Endometrial microvascular endothelial cells (primary cell): ENCODE results near the gene OR2J2. TPM values are rescaled to one million over a fixed set of nuclear protein-coding genes. Genes with fewer than 3 reads are reported as not detected.
"Not testable (repeated sequence)": the region's sequence is repeated elsewhere in the genome, so short reads cannot be mapped to it uniquely, and the experiment has no call there.

Experiments used
- in situ Hi-C: cut with HindIII; loops from 2 replicates; pipeline ENCODE4 v1.10.0; 2017; ENCODE audit warnings: low sequenced_read_pairs, low pct_unique_long_range_greater_than_20kb; ENCODE audit errors: inconsistent ontology term
- total RNA-seq: library from RNA; depleted of rRNA; stranded (reverse); fragments of >200 nt; gene quantifications from one replicate; pipeline ENCODE4 v1.2.3, GENCODE V29; 2015; ENCODE audit errors: inconsistent ontology term

Gene OR2J2
- total RNA-seq: not detected

DNA sequence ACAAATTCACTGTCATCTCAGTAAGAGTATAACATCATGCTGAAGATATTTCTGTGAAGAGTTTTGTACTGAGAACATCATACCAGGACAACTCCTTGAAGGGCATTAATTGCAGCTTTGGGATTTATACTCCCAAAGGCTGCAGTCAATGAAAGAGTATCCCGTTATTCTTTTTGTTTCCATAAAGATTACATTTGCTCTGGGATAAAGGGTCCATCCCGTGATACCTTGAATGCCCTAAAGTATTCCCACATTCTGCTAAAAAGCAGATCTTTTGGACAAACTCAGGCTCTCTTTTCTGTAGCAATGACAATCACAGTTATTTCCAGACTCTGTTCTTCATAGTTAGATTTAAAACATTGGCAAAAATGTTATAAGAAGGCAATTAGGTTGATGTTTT is at the start of gene OR2J2:
OR2J2 (plus strand) TSS at position 301 of the 400 bp plus-strand sequence. CDS start 2,729 bp downstream, outside the sequence.
- in situ Hi-C loops: not testable (repeated sequence)

DNA sequence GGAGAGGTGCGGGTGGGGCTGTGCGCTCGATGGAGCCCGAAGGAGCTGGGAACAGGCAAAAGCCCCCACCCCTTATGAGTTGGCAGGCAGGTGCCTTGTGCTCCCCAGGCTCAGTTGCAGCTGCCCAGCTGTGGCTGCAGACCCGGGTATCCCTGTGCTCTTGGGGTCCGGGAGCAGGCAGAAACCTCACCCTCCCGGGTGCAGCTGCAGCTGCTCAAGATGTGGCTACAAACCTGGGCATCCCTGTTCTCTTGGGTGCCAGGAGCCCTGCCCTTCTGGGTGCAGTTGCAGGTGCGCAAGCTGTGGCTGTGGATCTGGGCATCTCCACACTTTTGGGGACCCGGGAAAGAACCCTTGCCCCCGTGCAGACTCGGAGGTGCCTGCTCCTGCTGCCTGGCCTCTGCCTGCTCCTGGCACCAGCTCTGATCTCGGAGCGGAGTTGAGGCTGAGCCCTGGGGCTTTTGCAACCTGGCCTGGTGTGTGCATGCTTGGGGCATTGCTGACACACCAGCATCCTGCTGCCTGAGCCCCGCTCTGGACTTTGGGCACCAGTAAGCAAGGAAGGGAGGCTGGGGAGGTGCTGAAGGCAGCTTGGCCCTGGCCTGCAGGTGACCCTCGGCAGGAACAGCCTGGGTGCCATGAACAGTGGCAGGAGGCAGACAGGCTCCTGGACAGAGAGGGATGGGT is 41.2 kb upstream of the OR2J2 start:
- in situ Hi-C loops: no loop called here

DNA sequence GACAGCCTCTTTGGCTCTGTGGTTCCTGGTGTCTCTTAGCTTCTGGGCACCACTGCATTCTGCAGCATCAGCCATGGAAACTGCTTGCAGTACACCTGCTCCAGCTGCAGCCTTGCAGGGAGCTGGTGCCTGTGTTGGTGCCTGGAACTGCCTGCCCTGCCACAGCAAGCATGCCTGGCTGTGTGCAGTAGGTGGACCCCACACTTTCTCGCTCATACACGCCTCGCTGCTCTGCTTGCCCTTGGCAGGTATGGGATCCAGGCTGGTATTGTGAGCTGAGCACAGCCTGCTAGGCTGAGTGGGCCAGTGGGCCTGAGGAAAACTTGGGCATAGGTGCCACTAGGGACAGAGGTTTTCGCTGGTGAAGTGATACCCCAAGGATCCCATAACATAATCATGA is 40.1 kb upstream of the OR2J2 start:
- in situ Hi-C loops: no loop called here

DNA sequence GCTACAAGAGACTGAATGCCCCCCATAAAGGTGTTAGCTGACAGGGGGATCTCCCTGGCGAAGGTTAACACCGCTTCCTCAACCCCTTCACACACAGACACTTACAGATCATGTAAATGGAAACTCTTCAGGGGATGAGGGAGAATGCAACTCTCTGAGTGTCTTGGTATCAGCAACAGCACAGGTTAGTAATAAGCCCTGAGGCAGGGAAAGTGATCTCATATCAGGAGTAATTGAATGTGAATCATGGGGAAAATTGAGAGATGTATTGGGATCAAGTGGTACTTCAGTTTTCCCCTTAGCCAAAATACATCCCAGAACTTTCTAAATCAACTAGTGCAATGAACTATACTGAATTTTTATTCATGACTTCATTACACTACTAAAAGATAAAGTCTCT is 39.0 kb upstream of the OR2J2 start:
- in situ Hi-C loops: no loop called here

DNA sequence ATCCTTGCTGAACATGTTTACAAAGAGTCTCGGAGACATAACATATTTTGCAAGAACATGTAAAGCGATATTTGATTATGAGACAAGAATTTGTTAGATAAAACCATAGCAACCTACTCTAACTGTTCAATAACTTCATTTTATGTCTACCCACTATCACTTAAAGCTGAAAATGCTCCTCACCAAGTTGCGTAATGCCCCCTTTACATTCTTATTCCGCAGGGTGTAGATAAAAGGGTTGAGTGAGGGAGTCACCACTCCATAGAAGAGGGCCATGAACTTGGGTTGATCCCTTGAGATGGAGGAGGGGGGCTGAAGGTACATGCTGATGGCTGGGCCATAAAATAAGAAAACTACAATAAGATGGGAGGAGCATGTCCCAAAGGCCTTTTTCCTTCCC is 33.0 kb upstream of the OR2J2 start:
- in situ Hi-C loops: no loop called here

DNA sequence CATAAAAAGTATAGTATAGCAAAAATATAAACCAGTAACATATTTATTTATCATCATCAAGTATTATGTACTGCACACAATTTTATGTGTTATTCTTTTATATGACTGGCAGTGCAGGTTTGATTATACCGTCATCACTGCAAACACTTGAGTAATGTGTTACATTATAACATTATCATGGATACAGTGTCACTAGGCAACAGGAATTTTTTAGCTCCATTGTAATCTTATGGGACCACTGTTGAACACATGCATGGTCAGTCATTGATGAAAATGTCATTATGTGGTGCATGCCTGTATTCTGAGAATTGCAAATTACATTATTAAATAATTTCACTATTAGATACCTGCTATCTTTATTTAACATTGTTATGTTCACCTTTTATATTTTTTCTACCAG is 29.1 kb upstream of the OR2J2 start:
- in situ Hi-C loops: no loop called here

DNA sequence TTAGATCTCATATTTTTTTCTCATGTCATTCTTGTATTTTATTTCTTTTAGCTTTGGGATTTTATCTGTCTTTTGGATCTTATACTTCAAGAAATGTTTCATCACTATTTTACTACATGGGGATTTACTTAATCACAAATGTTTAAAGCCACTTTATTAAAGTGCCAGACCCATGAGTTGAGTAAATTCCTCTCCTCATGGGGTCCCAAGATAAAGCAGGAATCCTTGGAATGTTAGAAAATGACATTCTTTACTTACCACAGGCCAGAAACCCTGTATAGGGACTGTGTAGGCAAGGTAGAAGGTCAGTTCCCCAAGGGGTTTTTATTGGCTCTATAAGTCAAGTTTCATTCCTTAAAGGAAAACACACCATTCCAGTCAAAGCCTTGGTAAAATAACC is 28.4 kb upstream of the OR2J2 start:
- in situ Hi-C loops: no loop called here

DNA sequence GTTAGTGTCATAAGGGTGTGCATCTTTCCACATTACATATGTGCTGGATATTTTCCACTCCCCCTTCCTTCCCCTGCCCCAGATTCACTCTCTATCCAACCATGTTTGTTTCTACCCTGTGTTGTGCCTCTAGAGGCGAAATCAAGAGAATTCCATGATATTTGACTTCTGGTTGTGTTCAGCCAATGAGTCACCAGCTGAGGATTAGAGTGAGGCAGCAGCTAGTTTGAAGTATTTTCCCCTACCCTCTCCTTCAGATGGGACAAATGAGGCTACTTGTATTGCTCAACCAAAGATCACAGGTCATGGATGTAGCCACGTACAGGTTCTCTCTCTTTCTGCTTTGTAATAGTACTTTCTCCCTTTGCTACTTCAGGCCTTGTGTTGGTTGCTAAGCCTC is 24.5 kb upstream of the OR2J2 start:
- in situ Hi-C loops: no loop called here

DNA sequence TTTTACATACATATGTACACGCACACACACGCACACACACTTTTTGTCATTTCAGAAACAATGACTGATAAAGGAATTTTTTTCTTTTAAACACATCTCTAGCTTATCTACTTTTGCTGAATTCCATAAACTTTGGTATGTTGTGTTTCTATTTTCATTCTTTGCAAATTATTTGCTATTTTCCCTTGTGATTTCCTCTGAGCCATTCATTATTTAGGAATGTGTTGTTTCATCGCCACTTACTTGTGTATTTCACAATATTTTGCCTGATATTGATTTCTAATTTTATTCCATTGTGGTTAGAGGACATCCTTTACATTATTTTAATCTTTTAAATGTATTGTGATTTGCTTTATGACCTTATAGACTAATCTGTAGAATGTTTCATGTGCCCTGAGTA is 23.6 kb upstream of the OR2J2 start:
- in situ Hi-C loops: no loop called here

DNA sequence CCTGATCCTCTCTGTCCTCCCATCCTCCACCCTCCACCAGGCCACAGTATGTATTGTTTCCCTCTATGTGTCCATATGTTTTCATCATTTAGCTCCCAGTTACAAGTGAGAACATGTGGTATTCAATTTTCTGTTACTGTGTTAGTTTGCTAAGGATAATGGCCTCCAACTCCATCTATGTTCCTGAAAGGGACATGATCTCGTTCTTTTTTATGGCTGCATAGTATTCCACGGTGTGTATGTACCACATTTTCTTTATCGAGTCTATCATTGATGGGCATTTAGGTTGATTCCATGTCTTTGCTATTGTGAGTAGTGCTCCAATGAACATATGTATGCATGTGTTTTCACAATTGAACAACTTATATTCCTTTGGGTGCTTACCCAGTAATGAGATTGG is 21.3 kb upstream of the OR2J2 start:
- in situ Hi-C loops: not testable (repeated sequence)

DNA sequence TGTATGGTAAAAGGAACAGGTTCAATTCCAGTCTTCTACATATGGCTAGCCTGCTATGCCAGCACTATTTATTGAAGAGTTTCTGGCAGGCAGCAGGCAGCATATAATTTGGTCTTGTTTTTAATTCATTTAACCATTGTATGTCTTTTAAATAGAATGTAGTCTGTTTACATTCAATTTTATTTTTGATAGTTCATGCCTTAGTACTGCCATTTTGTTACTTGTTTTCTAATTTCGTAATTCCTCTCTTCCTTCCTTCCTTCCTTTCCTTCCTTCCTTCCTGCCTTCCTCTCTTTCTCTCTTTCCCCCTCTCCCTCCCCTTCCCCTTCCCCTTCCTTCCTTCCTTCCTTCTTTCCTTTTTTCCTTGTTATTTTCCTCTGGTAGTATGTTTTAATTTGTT is 17.6 kb upstream of the OR2J2 start:
- in situ Hi-C loops: no loop called here

DNA sequence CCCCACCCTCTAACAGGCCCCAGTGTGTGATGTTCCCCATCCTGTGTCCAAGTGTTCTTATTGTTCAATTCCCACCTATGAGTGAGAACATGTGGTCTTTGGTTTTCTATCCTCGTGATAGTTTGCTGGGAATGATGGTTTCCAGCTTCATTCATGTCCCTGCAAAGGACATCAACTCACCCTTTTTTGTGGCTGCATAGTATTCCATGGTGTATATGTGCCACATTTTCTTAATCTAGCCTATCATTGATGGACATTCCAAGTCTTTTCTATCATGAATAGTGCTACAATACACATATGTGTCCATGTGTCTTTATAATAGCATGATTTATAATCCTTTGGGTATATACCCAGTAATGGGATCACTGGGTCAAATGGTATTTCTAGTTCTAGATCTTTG is 15.5 kb upstream of the OR2J2 start:
- in situ Hi-C loops: not testable (repeated sequence)

DNA sequence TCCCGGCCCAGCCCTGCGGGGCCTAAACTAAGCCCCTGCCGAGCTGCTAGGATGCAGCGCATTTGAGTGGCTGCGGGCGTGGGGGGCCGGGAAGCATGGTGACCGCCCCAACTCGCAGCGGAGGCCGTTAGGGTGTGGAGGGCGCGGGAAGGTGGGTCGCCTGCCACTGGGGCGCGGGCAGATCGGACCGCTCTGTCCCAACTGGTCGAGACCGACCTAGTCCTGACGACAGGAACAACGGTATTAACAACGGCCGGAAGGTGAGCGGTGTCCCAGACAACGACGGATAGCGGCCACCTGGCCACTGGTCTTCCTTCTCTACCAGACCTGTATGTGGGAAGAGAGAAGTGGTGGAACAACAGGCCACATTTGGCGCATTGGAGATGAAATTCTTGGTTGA is 10.8 kb upstream of the OR2J2 start:
- in situ Hi-C loops: not testable (repeated sequence)

DNA sequence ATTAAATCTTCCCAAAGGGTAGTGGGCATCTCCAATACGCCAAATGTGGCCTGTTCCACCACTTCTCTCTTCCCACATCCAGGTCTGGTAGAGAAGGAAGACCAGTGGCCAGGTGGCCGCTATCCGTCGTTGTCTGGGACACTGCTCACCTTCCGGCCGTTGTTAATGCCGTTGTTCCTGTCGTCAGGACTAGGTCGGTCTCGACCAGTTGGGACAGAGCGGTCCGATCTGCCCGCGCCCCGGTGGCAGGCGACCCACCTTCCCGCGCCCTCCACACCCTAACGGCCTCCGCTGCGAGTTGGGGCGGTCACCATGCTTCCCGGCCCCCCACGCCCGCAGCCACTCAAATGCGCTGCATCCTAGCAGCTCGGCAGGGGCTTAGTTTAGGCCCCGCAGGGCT is 5.1 kb upstream of the OR2J2 start:
- in situ Hi-C loops: not testable (repeated sequence)

DNA sequence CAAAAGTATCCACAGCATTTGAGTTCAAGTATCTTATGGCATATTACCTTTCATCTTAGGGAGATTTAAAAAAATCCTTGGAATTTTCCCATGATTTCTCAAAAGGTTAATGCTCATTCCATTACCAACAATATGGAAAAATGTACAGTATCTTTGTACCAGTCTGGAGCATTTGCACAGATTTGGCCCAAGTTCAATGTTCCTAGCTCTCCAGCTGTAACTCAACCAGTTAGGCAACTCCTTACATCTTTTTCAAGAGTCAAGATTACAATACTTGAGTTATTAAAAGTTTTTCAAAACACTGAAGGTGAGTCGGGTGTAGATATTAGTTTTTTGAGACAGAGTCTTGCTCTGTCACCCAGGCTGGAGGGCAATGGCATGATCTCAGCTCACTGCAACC is 1.0 kb downstream of the OR2J2 start:
- in situ Hi-C loops: no loop called here

DNA sequence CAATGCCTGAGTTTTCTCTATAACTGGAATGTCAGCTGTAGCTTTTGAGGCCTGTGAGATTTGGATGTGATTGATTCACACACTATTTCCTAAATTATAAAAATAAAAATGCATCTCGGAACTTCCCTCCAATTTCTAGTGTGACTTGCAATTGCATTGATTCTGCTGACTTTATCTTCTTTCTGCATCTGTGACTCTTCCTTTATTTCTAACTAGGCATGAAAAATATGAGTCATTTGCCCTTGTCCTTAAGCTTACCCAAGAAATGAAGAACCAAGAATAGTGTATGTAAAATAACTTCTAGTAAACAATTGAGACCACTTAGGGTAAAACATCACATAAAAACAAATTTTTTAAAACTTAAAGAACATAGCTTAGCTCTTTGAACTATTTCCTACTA is 12.9 kb downstream of the OR2J2 start:
- in situ Hi-C loops: no loop called here

DNA sequence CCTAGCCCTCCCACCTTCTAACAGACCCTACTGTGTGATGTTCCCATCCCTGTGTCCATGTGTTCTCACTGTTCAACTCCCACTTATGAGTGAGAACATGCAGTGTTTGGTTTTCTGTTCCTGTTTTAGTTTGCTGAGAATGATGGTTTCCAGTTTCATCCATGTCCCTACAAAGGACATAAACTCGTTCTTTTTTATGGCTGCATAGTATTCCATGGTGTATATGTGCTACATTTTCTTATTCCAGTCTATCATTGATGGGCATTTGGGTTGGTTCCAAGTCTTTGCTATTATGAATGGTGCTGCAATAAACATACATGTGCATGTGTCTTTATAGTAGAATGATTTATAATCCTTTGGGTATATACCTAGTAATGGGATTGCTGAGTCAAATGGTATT is 18.0 kb downstream of the OR2J2 start:
- in situ Hi-C loops: not testable (repeated sequence)

DNA sequence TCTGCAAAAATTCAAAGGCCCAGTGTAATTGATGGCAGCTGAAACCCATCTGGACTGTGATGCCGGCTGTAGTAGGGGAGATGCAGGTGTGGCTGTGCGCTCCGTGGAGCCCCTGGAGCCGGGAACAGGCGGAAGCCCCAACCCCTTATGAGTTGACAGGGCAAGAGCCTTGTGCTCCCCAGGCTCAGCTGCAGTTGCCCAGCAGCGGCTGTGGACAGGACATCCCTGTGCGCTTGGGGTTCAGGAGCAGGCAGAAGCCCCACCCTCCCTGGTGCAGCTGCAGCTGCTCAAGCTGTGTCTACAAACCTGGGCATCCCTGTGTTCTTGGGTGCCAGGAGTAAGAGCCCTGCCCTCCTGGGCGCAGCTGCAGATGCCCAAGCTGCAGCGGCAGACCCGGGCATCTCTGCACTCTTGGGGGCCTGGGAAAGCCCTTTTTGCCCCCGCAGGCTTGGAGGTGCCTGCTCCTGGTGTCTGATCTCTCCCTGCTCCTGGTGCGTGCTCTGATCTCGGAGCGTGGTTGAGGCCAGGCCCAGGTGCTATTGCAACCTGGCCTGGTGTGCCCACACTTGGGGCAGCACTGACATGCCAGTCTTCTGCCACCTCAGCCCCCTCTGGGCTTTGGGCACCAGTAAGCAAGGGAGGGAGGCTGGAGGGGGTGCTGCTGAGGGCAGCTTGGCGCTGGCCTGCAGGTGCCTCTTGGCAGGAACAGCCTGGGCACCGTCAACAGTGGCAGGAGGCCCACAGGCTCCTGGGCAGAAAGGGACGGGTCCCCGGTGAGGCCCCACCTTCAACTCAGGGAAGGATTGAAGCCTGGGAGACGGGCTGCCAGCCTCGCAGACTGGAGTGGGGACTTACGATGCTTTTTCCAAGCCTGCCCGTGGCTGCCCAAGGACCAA is 30.3 kb downstream of the OR2J2 start:
- in situ Hi-C loops: no loop called here

DNA sequence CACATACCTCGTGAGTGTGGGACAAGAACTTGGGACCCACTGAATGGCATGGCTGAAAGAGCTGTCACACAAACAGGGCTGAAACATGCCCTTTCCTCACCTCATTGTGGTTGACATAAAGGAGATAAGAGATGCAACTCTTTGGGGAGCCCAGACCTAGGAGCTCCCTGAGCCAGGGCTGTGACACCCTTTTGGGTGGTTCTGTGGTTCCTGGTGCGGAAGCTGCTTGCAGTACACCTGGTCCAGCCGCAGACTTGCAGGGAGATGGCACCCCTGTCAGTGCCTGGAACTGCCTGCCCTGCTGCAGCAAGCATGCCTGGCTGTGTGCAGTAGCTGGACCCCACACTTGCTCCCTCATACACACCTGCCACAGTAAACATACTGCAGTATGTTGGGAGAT is 31.3 kb downstream of the OR2J2 start:
- in situ Hi-C loops: no loop called here

DNA sequence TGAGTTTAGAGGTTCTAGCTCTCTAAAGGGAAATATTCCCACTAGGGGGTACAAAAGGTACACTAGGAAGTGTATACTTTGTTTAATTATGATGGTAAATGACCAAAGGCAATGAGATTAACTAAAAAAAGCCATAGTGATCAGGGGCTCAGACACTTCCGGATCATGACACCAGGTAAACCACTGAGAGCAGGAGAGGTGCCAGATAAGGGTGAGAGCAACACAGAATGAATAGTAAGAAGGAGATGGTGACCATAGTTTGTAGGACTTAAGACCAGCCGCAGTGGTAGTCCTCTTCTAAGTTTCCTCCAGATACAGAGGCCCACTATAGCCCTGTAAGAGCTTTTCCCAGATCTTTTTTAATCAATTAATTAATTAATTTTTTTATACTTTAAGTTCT is 40.8 kb downstream of the OR2J2 start:
- in situ Hi-C loops: no loop called here
